Keratinocyte (primary cell): Measurements from ENCODE around the gene TBCA. TPM values are rescaled to one million over a fixed set of nuclear protein-coding genes. Genes with fewer than 3 reads are reported as not detected.

Experiments used
- DNase-seq: peaks from one replicate; pipeline ENCODE4 v3.0.0-alpha.2; 2011; ENCODE audit warnings: low read depth, missing footprints, low spot score
- FAIRE-seq: peaks from 2 replicates; lab custom pipeline; 2011; peaks lifted over from hg19 to GRCh38; lab: Jason Lieb, UNC
- H2AFZ ChIP-seq: 2 replicates; pipeline ENCODE4 v1.6.0; 2012; ENCODE audit warnings: low read length, control low read depth, inconsistent platforms; ENCODE audit not compliant: control insufficient read depth
- H3K27ac ChIP-seq: 2 replicates; pipeline ENCODE4 v1.5.1; 2011; ENCODE audit warnings: low read length; ENCODE audit not compliant: control insufficient read depth, insufficient read depth
- H3K27me3 ChIP-seq: 3 replicates; pipeline ENCODE4 v1.6.0; 2011; ENCODE audit warnings: low read length; ENCODE audit not compliant: control insufficient read depth, insufficient read depth; ENCODE audit errors: extremely low read depth
- H3K36me3 ChIP-seq, 2 experiments: 2 replicates in 1 of 2; 3 replicates in 1 of 2; pipeline ENCODE4 v1.5.1; 2011; ENCODE audit warnings: low read length in 2 of 2, mild to moderate bottlenecking in 1 of 2; ENCODE audit not compliant: control insufficient read depth in 2 of 2, insufficient read depth in 2 of 2; ENCODE audit errors: extremely low read depth in 1 of 2
- H3K4me1 ChIP-seq: 3 replicates; pipeline ENCODE4 v1.5.1; 2011; ENCODE audit warnings: low read length; ENCODE audit not compliant: control insufficient read depth, insufficient read depth; ENCODE audit errors: extremely low read depth
- H3K4me2 ChIP-seq: 3 replicates; pipeline ENCODE4 v1.6.0; 2011; ENCODE audit warnings: low read depth, low read length; ENCODE audit not compliant: control insufficient read depth, insufficient read depth; ENCODE audit errors: extremely low read depth
- H3K4me3 ChIP-seq, 3 experiments: fragments of 200-600 bp in 1 of 3; sonication (generic) in 1 of 3; 2 replicates in 2 of 3; 3 replicates in 1 of 3; pipeline ENCODE4 v1.5.1; 2011 to 2016; ENCODE audit warnings: low read length in 3 of 3, mild to moderate bottlenecking in 3 of 3, control low read depth in 2 of 3, inconsistent platforms in 1 of 3, low read depth in 1 of 3, mixed read lengths in 1 of 3, mixed run types in 1 of 3, moderate library complexity in 1 of 3; ENCODE audit not compliant: control insufficient read depth in 2 of 3, insufficient read depth in 2 of 3; ENCODE audit errors: extremely low read depth in 1 of 3
- H3K79me2 ChIP-seq: 2 replicates; pipeline ENCODE4 v1.6.0; 2012; ENCODE audit warnings: low read length; ENCODE audit not compliant: control insufficient read depth, insufficient read depth
- H3K9ac ChIP-seq: 3 replicates; pipeline ENCODE4 v1.6.0; 2011; ENCODE audit warnings: low read length; ENCODE audit not compliant: control insufficient read depth, insufficient read depth; ENCODE audit errors: extremely low read depth
- H3K9me1 ChIP-seq: 3 replicates; pipeline ENCODE4 v1.6.0; 2011; ENCODE audit warnings: low read length; ENCODE audit not compliant: control insufficient read depth, insufficient read depth; ENCODE audit errors: extremely low read depth
- H3K9me3 ChIP-seq: 2 replicates; pipeline ENCODE4 v1.5.1; 2012; ENCODE audit warnings: low read depth, low read length; ENCODE audit not compliant: control insufficient read depth
- H4K20me1 ChIP-seq: 3 replicates; pipeline ENCODE4 v1.6.0; 2011; ENCODE audit warnings: low read length; ENCODE audit not compliant: control insufficient read depth, insufficient read depth; ENCODE audit errors: extremely low read depth
- CTCF ChIP-seq, 3 experiments: IDR thresholded peaks in 1 of 3; conservative IDR thresholded peaks in 1 of 3; optimal IDR thresholded peaks in 1 of 3; 2 replicates in 2 of 3; 3 replicates in 1 of 3; pipeline versions ENCODE3 to v1.5.1; 2011; ENCODE audit warnings: low read length in 3 of 3, mild to moderate bottlenecking in 3 of 3, moderate library complexity in 2 of 3, control low read depth in 1 of 3, inconsistent platforms in 1 of 3; ENCODE audit not compliant: insufficient read depth in 2 of 3; ENCODE audit errors: extremely low read depth in 1 of 3
- EZH2 ChIP-seq: IDR thresholded peaks from one replicate; pipeline ENCODE4 v1.6.1; 2012; ENCODE audit warnings: inconsistent platforms, mild to moderate bottlenecking, low read length, moderate library complexity
- dilution Hi-C: fragments of 300-500 bp; cut with MboI; formaldehyde crosslinking; loops from one replicate; pipeline ENCODE4 v1.7.0; 2020; ENCODE audit warnings: low sequenced_read_pairs; ENCODE audit not compliant: extremely low pct_ligation_motif_present
- polyA plus RNA-seq, 5 experiments: library from polyadenylated mRNA; depleted of rRNA in 3 of 5; stranded (reverse) in 3 of 5; stranded (forward) in 1 of 5; unstranded in 1 of 5; fragments of >200 nt; gene quantifications; 1 replicate in 1 of 5; 2 replicates in 3 of 5; 3 replicates in 1 of 5; pipeline versions ENCODE4 v1.2.1 to v1.2.3, GENCODE V29; 2011 to 2012; ENCODE audit warnings: missing spikeins in 2 of 5, low read depth in 1 of 5, low replicate concordance in 1 of 5

Gene TBCA
- polyA plus RNA-seq, 1 donor (not counting 4 experiments of a cell fraction or from before 2014, with no cell fraction given): 225 TPM

GRCh38 chr5:77725616-77726015 lies 50.5 kb downstream of the TBCA start:
- peaks cover 11% of the 10 kb centered on the region for H4K20me1 ChIP-seq
- H3K27ac ChIP-seq: no peak overlapping the region
- FAIRE-seq (no peak), DNase-seq (no peak)
- H3K4me3 ChIP-seq: no peak overlapping the region
- H3K9me3 ChIP-seq: no peaks in the 10 kb centered on the region
- no peak overlapping the region for H2AFZ ChIP-seq
- peaks cover 66% of the 10 kb centered on the region for H3K79me2 ChIP-seq
- H3K4me1 ChIP-seq: no peaks in the 10 kb centered on the region
- H3K9me1 ChIP-seq: peaks cover 3% of the 10 kb centered on the region
- H3K4me2 ChIP-seq: no peak overlapping the region
- no peaks in the 10 kb centered on the region for H3K36me3 ChIP-seq
- dilution Hi-C loops: no loop called here
- H3K27me3 ChIP-seq: no peaks in the 10 kb centered on the region
- TF ChIP-seq EZH2 (no peak), CTCF (optimal IDR thresholded peaks at IDR 0.05 in 1 of 3, IDR thresholded peaks at IDR 0.05 in 1 of 3, conservative IDR thresholded peaks at IDR 0.05 in 1 of 3; ENCODE audit: extremely low read depth in 1 of 3, insufficient read depth in 2 of 3, low read length in 3 of 3) (no peak)
- no peak overlapping the region for H3K9ac ChIP-seq

GRCh38 chr5:77724934-77725333 lies 51.2 kb downstream of the TBCA start:
- TF ChIP-seq CTCF (optimal IDR thresholded peaks at IDR 0.05 in 1 of 3, IDR thresholded peaks at IDR 0.05 in 1 of 3, conservative IDR thresholded peaks at IDR 0.05 in 1 of 3; ENCODE audit: extremely low read depth in 1 of 3, insufficient read depth in 2 of 3, low read length in 3 of 3) (no peak), EZH2 (no peak)
- no peaks in the 10 kb centered on the region for H3K27me3 ChIP-seq
- H3K4me3 ChIP-seq: no peak overlapping the region
- dilution Hi-C loops: no loop called here
- H3K9me3 ChIP-seq: no peaks in the 10 kb centered on the region
- H3K79me2 ChIP-seq: peaks cover 64% of the 10 kb centered on the region
- H3K27ac ChIP-seq: no peak overlapping the region
- DNase-seq (no peak), FAIRE-seq (no peak)
- H4K20me1 ChIP-seq: peaks cover 7% of the 10 kb centered on the region
- peaks cover 3% of the 10 kb centered on the region for H3K9me1 ChIP-seq
- no peaks in the 10 kb centered on the region for H3K4me1 ChIP-seq
- H2AFZ ChIP-seq: no peak overlapping the region
- no peak overlapping the region for H3K4me2 ChIP-seq
- no peak overlapping the region for H3K9ac ChIP-seq
- no peaks in the 10 kb centered on the region for H3K36me3 ChIP-seq
